Umbilical cord (tissue), 2 donors: ENCODE results near the gene CPLX1. TPM values are rescaled to one million over a fixed set of nuclear protein-coding genes. Genes with fewer than 3 reads are reported as not detected.

ENCODE experiments used
- DNase-seq: peaks from one replicate; pipeline ENCODE4 v3.0.0-alpha.2; 2015; ENCODE audit warnings: low spot score
- total RNA-seq: library from RNA; depleted of rRNA; stranded (reverse); fragments of >200 nt; gene quantifications from one replicate; pipeline ENCODE4 v1.2.3, GENCODE V29; 2014; ENCODE audit warnings: low replicate concordance; ENCODE audit not compliant: insufficient read depth

The CPLX1 gene
- total RNA-seq, 1 donor from 2014 or later, result not detected

DNA sequence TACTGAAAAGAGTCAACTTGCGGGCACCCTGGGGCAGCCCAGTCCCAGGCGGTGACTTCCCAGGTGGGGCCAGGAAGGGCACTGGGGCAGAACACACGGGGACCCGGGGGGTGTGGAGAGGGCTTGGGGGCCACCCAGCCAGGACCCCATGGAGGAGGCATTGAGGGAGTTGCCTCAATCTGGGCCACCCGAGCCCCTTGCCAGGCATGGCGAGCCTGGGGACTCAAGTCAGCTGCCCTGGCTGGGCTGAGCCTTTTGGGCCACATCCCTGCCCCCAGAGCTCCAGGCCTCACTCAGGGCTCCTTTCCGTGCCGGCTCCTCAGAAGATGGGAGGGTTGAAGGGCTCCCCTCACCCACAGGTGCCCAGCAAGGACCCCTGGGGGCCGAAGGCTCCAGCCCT, 6.6 kb upstream of the CPLX1 start:
- DNase-seq, result no peak

DNA sequence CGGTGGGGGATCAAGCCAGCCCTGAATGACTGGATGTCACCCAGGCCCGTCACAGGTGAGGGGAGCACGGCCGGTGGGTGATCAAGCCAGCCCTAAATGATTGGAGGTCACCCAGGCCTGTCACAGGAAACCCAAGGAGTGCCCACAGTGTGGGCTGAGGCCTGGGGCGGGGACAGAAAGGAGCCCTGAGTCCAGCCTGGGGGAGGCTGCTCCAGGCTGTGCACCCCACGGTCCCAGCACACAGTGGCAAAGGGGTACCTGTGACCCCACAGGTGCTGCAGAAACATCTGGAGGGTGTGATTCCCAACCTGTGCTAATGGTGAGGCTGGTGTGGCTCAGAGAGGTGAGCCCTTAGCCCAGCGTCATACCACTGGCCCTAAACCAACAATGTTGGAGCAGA, 6.2 kb upstream of the CPLX1 start:
- no peak for DNase-seq

DNA sequence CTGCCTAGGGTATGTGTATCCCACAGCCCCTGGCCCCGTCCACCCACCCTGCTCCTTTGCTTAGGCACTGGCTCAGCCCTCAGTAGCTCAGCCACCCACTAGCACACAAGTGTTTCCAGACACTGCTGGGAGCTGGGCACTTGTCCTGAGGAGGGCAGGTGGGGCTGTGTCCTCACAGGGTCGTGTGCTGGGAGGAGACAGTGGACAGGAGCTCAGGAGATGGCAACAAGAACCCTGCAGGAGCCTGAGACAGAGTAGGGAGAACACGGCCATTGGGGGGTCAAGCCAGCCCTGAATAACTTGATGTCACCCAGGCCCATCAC, 5.5 kb upstream of the CPLX1 start:
- no peak for DNase-seq

GRCh38 chr4:830601-831482, 4.9 kb upstream of the CPLX1 start:
- DNase-seq, result no peak

GRCh38 chr4:829761-830600, 4.1 kb upstream of the CPLX1 start:
- DNase-seq, result no peak

GRCh38 chr4:829291-829690, 3.4 kb upstream of the CPLX1 start:
- DNase-seq, result no peak

GRCh38 chr4:828641-829271, 2.8 kb upstream of the CPLX1 start:
- DNase-seq, result no peak

DNA sequence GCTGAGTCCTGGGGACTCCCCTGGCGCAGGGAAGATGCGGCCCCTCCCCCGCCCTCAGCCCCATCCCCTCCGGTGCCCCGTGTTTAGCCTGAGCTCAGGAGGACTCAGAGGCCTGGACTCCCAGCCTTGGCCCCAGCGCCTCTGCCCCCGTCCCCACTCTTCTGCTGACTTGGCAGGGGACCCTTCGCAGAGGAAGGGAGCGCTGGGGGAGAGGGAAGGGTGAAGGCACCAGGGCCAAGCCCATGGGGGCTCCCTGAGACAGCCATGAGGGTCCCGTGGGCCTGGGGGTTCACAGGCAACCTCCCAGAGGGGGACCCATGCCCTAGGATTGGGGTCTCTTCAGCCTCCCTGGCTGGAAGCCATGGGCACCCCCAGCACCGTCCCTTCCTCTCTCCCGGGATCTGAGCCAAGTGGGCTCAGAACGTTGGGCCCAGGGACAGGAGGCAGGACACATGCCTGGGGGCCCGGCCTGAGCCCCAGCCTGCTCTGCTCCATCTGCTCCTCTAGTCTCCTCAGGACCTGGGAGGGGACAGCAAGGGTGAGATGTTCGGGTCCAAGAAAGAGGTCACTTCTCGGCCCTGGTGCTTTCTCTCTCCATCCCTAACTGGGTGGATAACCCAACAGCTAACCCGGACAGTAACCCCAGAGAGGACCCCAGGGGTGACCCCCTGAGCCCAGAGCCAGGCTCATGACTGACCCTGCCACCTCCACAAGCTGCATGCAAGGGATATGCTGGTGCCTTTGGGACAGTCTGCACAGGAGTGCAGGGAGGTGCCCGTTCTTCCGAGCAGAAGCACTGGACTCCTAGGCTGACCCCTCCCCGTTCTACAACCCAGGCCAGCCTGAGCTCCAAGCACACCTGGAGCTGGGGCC, 1.5 kb upstream of the CPLX1 start:
- DNase-seq, result no peak

- DNase-seq, result no peak
Measured at GRCh38 chr4:826508-827208, 729 bp upstream of the CPLX1 start.

DNA sequence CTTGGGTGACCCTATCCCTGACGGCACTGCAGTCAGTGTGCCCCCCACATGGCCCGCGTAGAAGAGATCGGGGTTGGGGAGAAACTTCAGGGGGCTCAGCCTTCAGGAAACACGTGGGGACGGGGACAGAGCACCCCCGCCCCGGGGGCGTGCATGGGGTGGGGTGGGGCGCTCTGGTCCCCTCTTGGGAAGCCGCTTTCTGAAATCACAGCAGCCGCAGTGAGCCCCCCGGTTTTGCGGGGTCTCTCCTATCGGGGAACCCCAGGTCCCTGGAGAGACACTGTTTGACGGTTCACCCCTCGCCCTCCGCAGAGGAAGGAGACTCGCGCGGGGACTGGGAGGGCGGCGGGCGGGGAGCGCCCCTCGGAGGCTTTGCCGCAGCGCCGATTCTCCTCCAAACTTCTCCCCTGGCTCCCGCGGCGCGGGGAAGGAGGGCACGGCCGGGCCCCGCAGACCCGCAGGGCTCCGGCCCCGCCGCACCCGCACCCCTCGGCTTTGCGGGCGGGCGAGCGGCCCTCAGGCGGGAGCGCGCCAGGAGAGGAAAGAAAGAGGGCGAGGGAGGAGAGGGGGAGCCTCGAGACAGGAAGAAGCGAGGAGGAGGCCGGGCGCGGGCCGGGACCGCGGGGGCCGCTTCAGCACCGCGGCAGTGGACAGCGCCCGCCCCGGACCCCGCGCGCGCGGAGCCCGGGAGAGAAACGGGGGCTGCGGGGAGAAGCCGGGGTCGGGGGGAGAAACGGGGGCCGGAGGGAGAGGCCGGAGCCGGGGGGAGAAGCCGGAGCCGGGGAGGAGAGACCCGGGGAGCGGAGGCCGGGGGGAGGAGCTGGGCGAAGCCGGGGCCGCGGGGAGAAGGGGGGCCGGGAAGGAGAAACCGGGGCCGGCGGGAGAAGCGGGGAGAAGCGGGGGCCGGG, 612 bp downstream of the CPLX1 start:
- peak; percentile 6 for DNase-seq

DNA sequence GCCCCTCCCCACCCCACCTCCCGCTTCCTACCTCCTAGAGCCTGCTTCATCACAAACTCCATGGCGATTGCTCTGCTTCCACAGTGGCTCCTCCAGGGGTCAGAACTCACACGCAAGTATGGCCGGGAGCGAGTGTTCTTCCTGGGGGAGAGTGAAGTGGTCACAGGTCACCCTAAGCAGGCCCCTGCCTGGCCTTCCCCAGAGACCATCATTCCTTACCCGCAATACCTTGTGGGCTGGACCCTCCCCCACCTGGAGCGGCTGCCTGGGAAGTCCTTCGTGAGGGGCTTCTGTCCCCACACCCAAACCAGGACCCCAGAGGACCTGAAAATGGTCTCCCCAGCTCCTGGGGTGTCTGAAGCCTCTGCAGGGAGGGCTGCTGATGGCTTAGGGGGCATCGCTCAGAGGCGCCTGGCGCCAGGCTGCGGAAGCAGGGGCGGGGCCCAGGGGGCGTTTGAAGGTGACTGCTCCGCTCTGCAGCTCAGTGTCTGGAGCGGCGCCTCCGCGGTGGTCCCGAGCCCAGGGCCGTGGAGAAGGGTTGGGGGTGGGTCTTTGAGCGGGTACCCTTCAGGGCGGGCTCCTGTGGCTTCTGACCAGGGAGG, 1.4 kb downstream of the CPLX1 start:
- no peak for DNase-seq

DNA sequence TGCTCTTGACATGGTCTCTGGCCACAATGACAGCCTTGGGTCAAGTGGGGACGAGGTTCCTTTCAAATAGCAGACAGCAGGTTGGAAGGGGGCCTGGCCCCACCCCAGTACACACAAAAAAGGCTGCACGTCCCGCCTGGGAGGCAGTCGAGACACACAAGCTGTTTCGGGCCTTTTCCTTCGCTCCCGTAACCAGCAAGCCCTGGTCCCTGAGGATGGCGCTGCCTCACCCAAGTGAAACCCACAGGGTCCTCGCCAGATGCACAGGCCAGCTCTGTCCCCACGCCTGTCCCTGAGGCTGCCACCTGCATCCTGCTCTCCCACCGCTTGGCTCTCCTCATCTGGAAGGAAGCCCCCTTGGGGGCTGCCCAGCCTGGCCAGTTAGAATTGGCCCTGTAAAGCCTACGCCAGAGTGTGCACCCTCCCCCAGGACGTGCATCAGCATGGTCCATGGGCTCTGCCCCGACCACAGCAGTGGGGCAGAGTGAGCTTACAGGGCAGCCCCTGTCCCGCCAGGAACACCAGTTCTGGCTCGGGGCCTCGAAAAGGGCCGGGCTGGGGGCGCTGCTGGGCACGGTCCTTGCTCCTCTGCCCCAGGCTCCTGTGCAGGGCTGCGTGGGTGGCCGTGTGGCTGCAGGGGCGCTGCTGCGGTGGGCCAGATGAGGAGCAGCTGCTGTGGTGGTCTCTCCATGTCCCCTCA, 2.0 kb downstream of the CPLX1 start:
- no peak for DNase-seq

- DNase-seq, result no peak
Measured at GRCh38 chr4:823176-823760, 2.7 kb downstream of the CPLX1 start.

DNA sequence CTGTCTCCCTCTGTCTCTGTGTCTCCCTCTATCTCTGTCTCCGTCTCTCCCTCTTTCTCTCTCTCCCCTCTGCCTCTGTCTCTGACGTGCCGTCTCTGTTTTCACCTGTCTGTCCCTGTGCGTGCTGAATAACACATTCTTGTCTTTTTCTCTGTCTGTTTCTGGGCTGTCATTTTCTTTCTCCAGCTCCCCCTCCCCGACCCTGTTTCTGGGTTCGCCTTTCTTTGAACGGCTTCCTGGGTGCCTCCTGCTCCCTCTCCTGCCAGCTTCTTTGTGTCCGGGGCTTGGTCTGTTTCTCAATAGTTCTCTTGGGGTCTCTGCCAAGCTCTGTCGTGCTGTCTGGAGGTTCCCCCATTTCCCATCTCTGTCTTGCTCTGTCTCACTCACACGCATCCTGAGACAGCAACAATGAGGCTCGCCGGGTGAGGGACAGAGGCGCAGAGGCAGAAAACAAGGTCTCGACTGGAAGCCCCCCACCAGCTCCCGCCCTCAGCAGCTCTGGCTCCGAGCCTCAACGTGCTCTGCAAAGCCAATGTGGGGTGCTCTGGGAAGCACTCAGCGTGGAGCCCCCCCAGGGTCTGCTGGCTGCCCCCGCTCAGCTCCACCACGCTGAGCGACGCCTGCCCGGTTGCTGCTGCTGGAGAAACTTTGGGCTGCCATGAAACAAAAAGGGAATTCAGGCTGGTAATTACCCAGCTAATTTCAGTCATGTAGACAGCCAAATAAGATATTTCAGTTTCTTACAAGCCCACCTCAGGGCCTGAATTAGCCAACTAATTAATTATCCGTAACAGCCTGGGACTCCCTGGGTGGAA, 3.4 kb downstream of the CPLX1 start:
- no peak for DNase-seq

DNA sequence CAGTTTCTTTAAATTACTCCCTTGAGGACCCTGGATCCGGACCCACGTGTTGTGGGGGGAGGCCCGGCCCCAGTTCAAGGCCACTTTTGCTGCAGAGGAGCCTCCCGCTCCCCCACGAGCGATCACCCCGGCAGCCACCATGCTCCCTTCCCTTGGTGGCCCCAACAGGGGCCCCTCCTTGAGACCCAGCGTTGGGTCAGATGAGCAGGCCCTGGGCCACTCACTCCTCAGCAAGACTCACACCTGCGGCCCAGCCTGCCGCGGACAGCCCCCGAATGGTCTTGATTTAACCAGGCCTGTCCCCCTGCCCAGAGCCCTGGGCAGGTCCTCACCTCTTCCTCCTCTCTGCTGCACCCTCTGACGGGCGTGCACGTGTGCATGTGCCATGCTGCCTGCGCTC, 4.3 kb downstream of the CPLX1 start:
- DNase-seq, result no peak

GRCh38 chr4:821181-821591, 4.7 kb downstream of the CPLX1 start:
- no peak for DNase-seq
